HL-60 (cell line): ENCODE measurements around the gene ACTR5.

Experiments used
- CTCF ChIP-seq: IDR thresholded peaks from one replicate; pipeline ENCODE4 v1.5.1; 2011; ENCODE audit warnings: low read length, control low read depth, inconsistent platforms; ENCODE audit not compliant: insufficient read depth
- POLR2AphosphoS5 ChIP-seq: IDR thresholded peaks from 2 replicates; pipeline ENCODE4 v1.6.1; 2012; ENCODE audit warnings: low read depth

- TF ChIP-seq CTCF (no peak), POLR2AphosphoS5 (no peak)
Measured at GRCh38 chr20:38791940-38792339, 43.7 kb downstream of the ACTR5 start.
